ENCODE data around the gene DYSF. TPM values are rescaled to one million over a fixed set of nuclear protein-coding genes. Genes with fewer than 3 reads are reported as not detected.

The DYSF gene
- total RNA-seq, 1 experiment from 2014 or later, result 2.2 TPM

DNA sequence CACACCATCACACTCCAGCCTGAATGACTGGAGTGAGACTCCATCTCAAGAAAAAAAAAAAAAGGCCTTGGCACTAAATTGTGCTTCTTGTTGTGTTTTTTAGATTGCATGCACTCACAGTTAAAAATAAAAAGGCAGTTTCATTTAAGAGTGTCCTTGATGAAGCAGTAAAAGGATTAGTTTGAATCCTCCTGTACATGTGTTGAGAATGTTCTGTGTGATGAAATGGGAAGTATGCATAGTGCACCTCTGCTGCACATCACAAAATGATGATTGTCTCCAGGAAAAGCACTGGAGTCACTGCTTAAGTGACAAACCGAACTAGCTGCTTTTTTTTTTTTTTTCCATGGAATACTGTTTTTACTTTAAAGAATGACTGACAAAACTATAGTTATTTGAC lies 23.1 kb downstream of the DYSF start:
- peaks cover 5% of the 10 kb centered on the region; the same call in 1 of the 2 replicates for H3K4me1 ChIP-seq
- Mint-ChIP-seq H3K9me3 (ENCODE audit: unreplicated experiment) (no peaks in the 10 kb centered on the region), H3K4me3 (ENCODE audit: unreplicated experiment) (no peak overlapping the region), H3K36me3 (ENCODE audit: insufficient read depth, unreplicated experiment) (no peaks in the 10 kb centered on the region), H3K27ac (ENCODE audit: unreplicated experiment) (no peak overlapping the region), H3K27me3 (ENCODE audit: insufficient read depth, unreplicated experiment) (peaks cover 2% of the 10 kb centered on the region), H3K4me1 (ENCODE audit: low read depth, unreplicated experiment) (peaks cover 12% of the 10 kb centered on the region)
- TF ChIP-seq, protein P1, sequence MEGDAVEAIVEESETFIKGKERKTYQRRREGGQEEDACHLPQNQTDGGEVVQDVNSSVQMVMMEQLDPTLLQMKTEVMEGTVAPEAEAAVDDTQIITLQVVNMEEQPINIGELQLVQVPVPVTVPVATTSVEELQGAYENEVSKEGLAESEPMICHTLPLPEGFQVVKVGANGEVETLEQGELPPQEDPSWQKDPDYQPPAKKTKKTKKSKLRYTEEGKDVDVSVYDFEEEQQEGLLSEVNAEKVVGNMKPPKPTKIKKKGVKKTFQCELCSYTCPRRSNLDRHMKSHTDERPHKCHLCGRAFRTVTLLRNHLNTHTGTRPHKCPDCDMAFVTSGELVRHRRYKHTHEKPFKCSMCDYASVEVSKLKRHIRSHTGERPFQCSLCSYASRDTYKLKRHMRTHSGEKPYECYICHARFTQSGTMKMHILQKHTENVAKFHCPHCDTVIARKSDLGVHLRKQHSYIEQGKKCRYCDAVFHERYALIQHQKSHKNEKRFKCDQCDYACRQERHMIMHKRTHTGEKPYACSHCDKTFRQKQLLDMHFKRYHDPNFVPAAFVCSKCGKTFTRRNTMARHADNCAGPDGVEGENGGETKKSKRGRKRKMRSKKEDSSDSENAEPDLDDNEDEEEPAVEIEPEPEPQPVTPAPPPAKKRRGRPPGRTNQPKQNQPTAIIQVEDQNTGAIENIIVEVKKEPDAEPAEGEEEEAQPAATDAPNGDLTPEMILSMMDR (IDR thresholded peaks at IDR 0.05; ENCODE audit: insufficient read depth in 1 of 2, low read depth in 1 of 2, low read length in 1 of 2, severe bottlenecking in 1 of 2, unreplicated experiment in 1 of 2), result no peak
- H3K36me3 ChIP-seq (ENCODE audit: control insufficient read depth, insufficient read depth, low read length), result no peaks in the 10 kb centered on the region
- no peak for DNase-seq
- no peaks in the 10 kb centered on the region for H3K9me3 ChIP-seq
- no peaks in the 10 kb centered on the region for H3K27me3 ChIP-seq (replicated peaks; ENCODE audit: control insufficient read depth, insufficient read depth, low read length)
- no TSS peak for BruUV-seq (replicated peaks)
- no peak overlapping the region for H3K4me3 ChIP-seq (ENCODE audit: low read depth, low read length)
- intact Hi-C loops (cut with micrococcal nuclease; ENCODE audit: unreplicated experiment), result no loop called here
- CTCF ChIA-PET, result no interaction called here
- POLR2A ChIA-PET, result interaction anchor here (0.6 kb wide), 1 partner anchor 20 kb away, joined by 6 read pairs; no protein-coding TSS in a partner anchor

DNA sequence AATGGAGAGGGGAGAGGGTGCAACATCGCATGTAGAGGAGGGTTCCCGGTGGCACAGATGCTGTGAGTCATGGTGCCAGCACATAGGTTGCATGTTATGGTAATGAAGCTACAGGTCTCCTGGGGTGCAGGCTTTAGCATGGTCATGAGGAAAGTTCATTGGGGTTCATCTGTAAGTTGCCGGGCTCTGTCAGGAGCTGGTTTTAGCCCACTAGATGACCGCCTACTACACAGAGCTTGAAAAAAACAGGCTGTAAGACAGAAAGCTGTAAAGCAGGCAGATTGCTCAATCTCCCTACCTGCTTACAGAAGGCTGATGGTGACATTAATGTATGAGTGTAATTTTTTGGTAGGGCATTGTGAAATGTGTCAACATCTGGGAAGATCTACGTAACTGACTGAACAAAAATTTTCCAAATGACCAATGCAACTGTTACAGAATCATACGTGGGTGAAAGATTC lies 23.9 kb downstream of the DYSF start:
- Mint-ChIP-seq H3K9me3 (ENCODE audit: unreplicated experiment) (no peaks in the 10 kb centered on the region), H3K4me1 (ENCODE audit: low read depth, unreplicated experiment) (peaks cover 12% of the 10 kb centered on the region), H3K27ac (ENCODE audit: unreplicated experiment) (no peak overlapping the region), H3K36me3 (ENCODE audit: insufficient read depth, unreplicated experiment) (no peaks in the 10 kb centered on the region), H3K4me3 (ENCODE audit: unreplicated experiment) (no peak overlapping the region), H3K27me3 (ENCODE audit: insufficient read depth, unreplicated experiment) (peaks cover 2% of the 10 kb centered on the region)
- ChIA-PET CTCF (no interaction called here), POLR2A (no interaction called here)
- TF ChIP-seq, protein P1 (IDR thresholded peaks at IDR 0.05; ENCODE audit: insufficient read depth in 1 of 2, low read depth in 1 of 2, low read length in 1 of 2, severe bottlenecking in 1 of 2, unreplicated experiment in 1 of 2), result no peak
- peak in 1 of 2 experiments; percentile 25 for DNase-seq
- intact Hi-C loops (cut with micrococcal nuclease; ENCODE audit: unreplicated experiment), result no loop called here
- Histone ChIP-seq H3K9me3 (no peaks in the 10 kb centered on the region), H3K27me3 (replicated peaks; ENCODE audit: control insufficient read depth, insufficient read depth, low read length) (no peaks in the 10 kb centered on the region), H3K4me3 (ENCODE audit: low read depth, low read length) (no peak overlapping the region), H3K36me3 (ENCODE audit: control insufficient read depth, insufficient read depth, low read length) (no peaks in the 10 kb centered on the region), H3K4me1 (peaks cover 5% of the 10 kb centered on the region; the same call in 1 of the 2 replicates)
- no TSS peak for BruUV-seq (replicated peaks)

DNA sequence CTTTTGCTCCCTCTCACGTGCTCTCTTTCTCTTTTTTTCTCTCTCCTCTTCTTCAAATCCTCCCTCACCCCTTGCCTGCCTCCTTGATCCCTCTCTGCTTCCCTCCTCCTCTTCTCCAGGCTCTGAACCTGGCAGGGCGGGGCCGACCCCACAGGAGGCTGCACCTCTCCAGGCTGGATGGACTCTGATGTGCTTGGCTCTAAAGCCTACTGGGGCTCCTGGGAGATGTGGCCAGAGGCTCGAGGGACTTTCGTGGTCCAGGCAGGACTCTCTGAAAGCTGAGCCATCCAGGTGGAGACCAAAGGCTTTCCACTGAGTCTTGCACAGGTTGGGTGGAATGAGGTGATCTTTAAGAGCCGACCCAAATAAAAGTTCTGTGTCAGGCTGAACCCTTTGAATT lies 25.4 kb downstream of the DYSF start:
- BruUV-seq (replicated peaks), result no TSS peak
- no peak overlapping the region for H3K27ac Mint-ChIP-seq (ENCODE audit: unreplicated experiment)
- CTCF ChIA-PET, result no interaction called here
- TF ChIP-seq, protein P1 (IDR thresholded peaks at IDR 0.05; ENCODE audit: insufficient read depth in 1 of 2, low read depth in 1 of 2, low read length in 1 of 2, severe bottlenecking in 1 of 2, unreplicated experiment in 1 of 2), result no peak
- POLR2A ChIA-PET, result no interaction called here
- Histone ChIP-seq H3K9me3 (no peaks in the 10 kb centered on the region), H3K4me1 (peaks cover 5% of the 10 kb centered on the region; the same call in 1 of the 2 replicates), H3K4me3 (ENCODE audit: low read depth, low read length) (no peak overlapping the region), H3K36me3 (ENCODE audit: control insufficient read depth, insufficient read depth, low read length) (no peaks in the 10 kb centered on the region), H3K27me3 (replicated peaks; ENCODE audit: control insufficient read depth, insufficient read depth, low read length) (no peaks in the 10 kb centered on the region)
- H3K4me1 Mint-ChIP-seq (ENCODE audit: low read depth, unreplicated experiment), result peaks cover 12% of the 10 kb centered on the region
- intact Hi-C loops (cut with micrococcal nuclease; ENCODE audit: unreplicated experiment), result no loop called here
- H3K27me3 Mint-ChIP-seq (ENCODE audit: insufficient read depth, unreplicated experiment), result peaks cover 2% of the 10 kb centered on the region
- no peaks in the 10 kb centered on the region for H3K36me3 Mint-ChIP-seq (ENCODE audit: insufficient read depth, unreplicated experiment)
- peak overlapping the region; percentile 25 for H3K4me3 Mint-ChIP-seq (ENCODE audit: unreplicated experiment)
- H3K9me3 Mint-ChIP-seq (ENCODE audit: unreplicated experiment), result no peaks in the 10 kb centered on the region
- no peak for DNase-seq

Data from Caco-2 (cell line).